ENCODE results near the gene GRN. TPM values are rescaled to one million over a fixed set of nuclear protein-coding genes. Genes with fewer than 3 reads are reported as not detected.
A peak's percentile ranks its signal among the peaks of the same experiment; 100 is the strongest.

Gene GRN
- total RNA-seq, 3 donors from 2014 or later (not counting 1 experiment from before 2014, with no cell fraction given), result 42.4 to 69.8 (median 55.6) TPM

GRCh38 chr17:44376124-44376523 lies 31.0 kb downstream of the GRN start:
- TF ChIP-seq CTCF (IDR thresholded peaks at IDR 0.05), result no peak
- H3K9me3 Mint-ChIP-seq, result no peaks in the 10 kb centered on the region
- ATAC-seq (peak in 1 of 3 donors; percentile 35), DNase-seq (no peak)
- peaks cover 6 to 8% of the 10 kb centered on the region in 2 donors for H3K27me3 Mint-ChIP-seq (ENCODE audit: low read depth in 2 of 2)
- intact Hi-C loops (cut with micrococcal nuclease), result no loop called here
- Histone ChIP-seq H3K4me1 (ENCODE audit: control insufficient read depth, insufficient read depth, low read length) (peaks cover 4% of the 10 kb centered on the region), H3K4me3 (ENCODE audit: low read length) (no peak overlapping the region), H3K36me3 (ENCODE audit: control insufficient read depth, insufficient read depth, low read length) (no peaks in the 10 kb centered on the region), H3K27ac (ENCODE audit: low read length) (no peak overlapping the region), H3K27me3 (ENCODE audit: control insufficient read depth, insufficient read depth, low read length) (no peaks in the 10 kb centered on the region), H3K9me3 (ENCODE audit: control insufficient read depth, insufficient read depth, low read length) (no peaks in the 10 kb centered on the region)
- H3K4me3 Mint-ChIP-seq, result no peak overlapping the region
- no peak overlapping the region for H3K27ac Mint-ChIP-seq
- no peaks in the 10 kb centered on the region for H3K36me3 Mint-ChIP-seq
- 58% methylated on average over 5 of the region's 5 CpGs for WGBS (ENCODE audit: insufficient coverage)
- H3K4me1 Mint-ChIP-seq, result no peaks in the 10 kb centered on the region

GRCh38 chr17:44376779-44377178 lies 31.7 kb downstream of the GRN start:
- H3K9me3 Mint-ChIP-seq, result no peaks in the 10 kb centered on the region
- Histone ChIP-seq H3K27ac (ENCODE audit: low read length) (no peak overlapping the region), H3K4me3 (ENCODE audit: low read length) (no peak overlapping the region), H3K9me3 (ENCODE audit: control insufficient read depth, insufficient read depth, low read length) (no peaks in the 10 kb centered on the region), H3K4me1 (ENCODE audit: control insufficient read depth, insufficient read depth, low read length) (peaks cover 4% of the 10 kb centered on the region), H3K27me3 (ENCODE audit: control insufficient read depth, insufficient read depth, low read length) (no peaks in the 10 kb centered on the region), H3K36me3 (ENCODE audit: control insufficient read depth, insufficient read depth, low read length) (no peaks in the 10 kb centered on the region)
- H3K36me3 Mint-ChIP-seq, result no peaks in the 10 kb centered on the region
- 88% methylated on average over 12 of the region's 12 CpGs for WGBS (ENCODE audit: insufficient coverage)
- DNase-seq (no peak), ATAC-seq (no peak)
- intact Hi-C loops (cut with micrococcal nuclease), result no loop called here
- no peak for TF ChIP-seq CTCF (IDR thresholded peaks at IDR 0.05)
- H3K27me3 Mint-ChIP-seq (ENCODE audit: low read depth in 2 of 2), result peaks cover 5 to 6% of the 10 kb centered on the region in 2 donors
- H3K4me3 Mint-ChIP-seq, result no peak overlapping the region
- no peaks in the 10 kb centered on the region for H3K4me1 Mint-ChIP-seq
- no peak overlapping the region for H3K27ac Mint-ChIP-seq

GRCh38 chr17:44378171-44378705 lies 33.1 kb downstream of the GRN start:
- intact Hi-C loops (cut with micrococcal nuclease), result no loop called here
- H3K4me3 ChIP-seq (ENCODE audit: low read length), result no peak overlapping the region
- no peak for DNase-seq

More at GRCh38 chr17:44378171-44378705, 33.1 kb downstream of the GRN start:
- Histone ChIP-seq H3K27ac (ENCODE audit: low read length) (no peak overlapping the region), H3K9me3 (ENCODE audit: control insufficient read depth, insufficient read depth, low read length) (no peaks in the 10 kb centered on the region), H3K27me3 (ENCODE audit: control insufficient read depth, insufficient read depth, low read length) (no peaks in the 10 kb centered on the region), H3K36me3 (ENCODE audit: control insufficient read depth, insufficient read depth, low read length) (no peaks in the 10 kb centered on the region), H3K4me1 (ENCODE audit: control insufficient read depth, insufficient read depth, low read length) (peaks cover 4% of the 10 kb centered on the region)
- ATAC-seq, result no peak
- TF ChIP-seq CTCF (IDR thresholded peaks at IDR 0.05), result no peak
- Mint-ChIP-seq H3K27me3 (ENCODE audit: low read depth in 2 of 2) (peaks cover 0 to 3% of the 10 kb centered on the region in 2 donors), H3K27ac (no peak overlapping the region), H3K9me3 (no peaks in the 10 kb centered on the region), H3K36me3 (no peaks in the 10 kb centered on the region), H3K4me1 (no peaks in the 10 kb centered on the region), H3K4me3 (no peak overlapping the region)
- 90% methylated on average over 14 of the region's 14 CpGs for WGBS (ENCODE audit: insufficient coverage)

All from natural killer cell (primary cell).